ENCODE data around the gene ABHD16B.

DNA sequence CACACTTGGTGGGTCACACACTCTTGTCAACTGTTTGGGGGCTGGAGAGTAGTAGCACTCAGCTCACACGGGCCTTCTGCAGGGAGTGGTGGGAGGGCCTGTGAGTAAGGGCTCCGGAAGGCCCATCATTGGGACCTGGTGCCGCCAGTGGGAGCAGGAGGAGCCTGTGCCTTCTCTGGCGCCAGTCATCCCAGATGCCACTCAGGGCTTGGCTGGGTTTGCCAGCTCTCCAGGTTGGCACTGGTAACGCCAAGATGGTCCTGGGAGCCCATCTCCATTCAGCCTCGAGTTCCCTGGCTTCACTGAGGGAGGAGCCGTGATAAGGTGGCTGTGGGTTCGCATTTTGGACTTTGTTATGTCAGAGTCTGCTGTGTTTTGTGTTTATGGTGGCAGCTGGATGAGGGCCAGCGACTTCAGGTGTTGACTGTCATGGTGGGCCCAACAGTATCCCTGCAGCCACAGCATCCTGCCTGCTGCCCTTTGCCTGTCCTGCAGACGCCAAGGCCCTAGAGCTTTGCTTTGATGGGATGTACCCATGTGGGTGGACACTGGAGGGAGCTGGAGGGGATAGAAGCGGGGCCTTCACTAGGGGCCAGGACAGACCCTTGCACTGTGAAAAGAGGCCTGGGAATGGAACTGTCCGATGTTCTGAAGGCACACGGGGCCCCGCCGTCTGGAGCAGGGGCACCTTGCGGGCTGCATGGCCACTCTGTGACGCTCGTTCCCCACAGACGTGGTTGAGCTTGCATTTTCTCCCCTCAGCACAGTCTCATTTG lies 20.3 kb downstream of the ABHD16B start:
- TF ChIP-seq POLR2A (IDR thresholded peaks at IDR 0.05; ENCODE audit: low read depth, low read length): no peak; the same call in 1 of the 2 replicates
- TF ChIP-seq POLR2AphosphoS5 (IDR thresholded peaks at IDR 0.05; ENCODE audit: low read depth, low read length): no peak
- TF ChIP-seq SPI1 (IDR thresholded peaks at IDR 0.05; ENCODE audit: low read depth, low read length): no peak
- no peak for TF ChIP-seq TAF1 (IDR thresholded peaks at IDR 0.05; ENCODE audit: low read depth, low read length)
- no peak for TF ChIP-seq PAX5 (IDR thresholded peaks at IDR 0.05; ENCODE audit: insufficient read depth, low read length, severe bottlenecking)
